Vagina (tissue), 2 donors: ENCODE measurements around the gene KRTAP12-3.

Experiments
- CTCF ChIP-seq, 3 experiments: fragments of 450-650 bp in 2 of 3; fragments of 200-600 bp in 1 of 3; sonication (generic) in 1 of 3; IDR thresholded peaks; one replicate each; pipeline ENCODE4 v1.5.1; 2017 to 2019; ENCODE audit warnings: antibody characterized with exemption in 3 of 3, mild to moderate bottlenecking in 2 of 3, moderate library complexity in 2 of 3
- POLR2AphosphoS5 ChIP-seq, 2 donors: sonication (generic); formaldehyde crosslinking; IDR thresholded peaks; one replicate each; pipeline ENCODE4 v1.9.0; 2017; ENCODE audit warnings: antibody characterized with exemption in 2 of 2, mild to moderate bottlenecking in 2 of 2, low read depth in 1 of 2; ENCODE audit not compliant: insufficient read depth in 1 of 2

GRCh38 chr21:44667612-44668011 is 9.9 kb downstream of the KRTAP12-3 start:
- no peak for TF ChIP-seq CTCF (IDR thresholded peaks at IDR 0.05)
- TF ChIP-seq POLR2AphosphoS5 (IDR thresholded peaks at IDR 0.05; ENCODE audit: insufficient read depth in 1 of 2, low read depth in 1 of 2), result no peak
